ENCODE data around the gene SLC22A7. TPM values are rescaled to one million over a fixed set of nuclear protein-coding genes. Genes with fewer than 3 reads are reported as not detected.

The SLC22A7 gene
- total RNA-seq, 1 donor from 2014 or later = not detected

DNA sequence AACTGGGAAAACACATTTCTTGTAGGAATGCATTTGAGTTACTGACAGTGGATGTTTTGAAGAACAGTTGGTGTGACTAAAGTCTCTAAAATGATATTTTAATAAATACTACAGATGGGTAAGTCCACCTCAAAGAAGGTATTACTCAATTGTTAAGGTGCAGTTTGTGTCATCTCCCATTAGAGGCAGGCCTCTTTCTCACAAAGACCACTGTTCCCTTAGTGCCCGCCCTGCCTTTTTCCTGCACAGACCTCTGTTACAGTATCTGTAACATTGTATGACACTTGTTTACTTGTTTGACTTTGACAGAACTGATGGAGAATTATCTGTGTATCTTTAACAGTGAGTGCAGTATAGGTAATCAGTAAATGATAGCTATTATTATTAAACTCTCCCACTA is 15.8 kb downstream of the SLC22A7 start:
- no peaks in the 10 kb centered on the region for H3K36me3 Mint-ChIP-seq
- no peak overlapping the region for H3K27ac Mint-ChIP-seq
- no peak for DNase-seq (ENCODE audit: low spot score in 2 of 2, unreplicated experiment in 2 of 2)
- H3K4me1 Mint-ChIP-seq = peaks cover 6% of the 10 kb centered on the region
- peaks cover 11% of the 10 kb centered on the region for H3K27me3 Mint-ChIP-seq (ENCODE audit: low read depth)
- TF ChIP-seq, protein P1, sequence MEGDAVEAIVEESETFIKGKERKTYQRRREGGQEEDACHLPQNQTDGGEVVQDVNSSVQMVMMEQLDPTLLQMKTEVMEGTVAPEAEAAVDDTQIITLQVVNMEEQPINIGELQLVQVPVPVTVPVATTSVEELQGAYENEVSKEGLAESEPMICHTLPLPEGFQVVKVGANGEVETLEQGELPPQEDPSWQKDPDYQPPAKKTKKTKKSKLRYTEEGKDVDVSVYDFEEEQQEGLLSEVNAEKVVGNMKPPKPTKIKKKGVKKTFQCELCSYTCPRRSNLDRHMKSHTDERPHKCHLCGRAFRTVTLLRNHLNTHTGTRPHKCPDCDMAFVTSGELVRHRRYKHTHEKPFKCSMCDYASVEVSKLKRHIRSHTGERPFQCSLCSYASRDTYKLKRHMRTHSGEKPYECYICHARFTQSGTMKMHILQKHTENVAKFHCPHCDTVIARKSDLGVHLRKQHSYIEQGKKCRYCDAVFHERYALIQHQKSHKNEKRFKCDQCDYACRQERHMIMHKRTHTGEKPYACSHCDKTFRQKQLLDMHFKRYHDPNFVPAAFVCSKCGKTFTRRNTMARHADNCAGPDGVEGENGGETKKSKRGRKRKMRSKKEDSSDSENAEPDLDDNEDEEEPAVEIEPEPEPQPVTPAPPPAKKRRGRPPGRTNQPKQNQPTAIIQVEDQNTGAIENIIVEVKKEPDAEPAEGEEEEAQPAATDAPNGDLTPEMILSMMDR (IDR thresholded peaks at IDR 0.05; ENCODE audit: unreplicated experiment) = no peak
- H3K4me3 Mint-ChIP-seq = no peak overlapping the region
- H3K9me3 Mint-ChIP-seq = no peaks in the 10 kb centered on the region

DNA sequence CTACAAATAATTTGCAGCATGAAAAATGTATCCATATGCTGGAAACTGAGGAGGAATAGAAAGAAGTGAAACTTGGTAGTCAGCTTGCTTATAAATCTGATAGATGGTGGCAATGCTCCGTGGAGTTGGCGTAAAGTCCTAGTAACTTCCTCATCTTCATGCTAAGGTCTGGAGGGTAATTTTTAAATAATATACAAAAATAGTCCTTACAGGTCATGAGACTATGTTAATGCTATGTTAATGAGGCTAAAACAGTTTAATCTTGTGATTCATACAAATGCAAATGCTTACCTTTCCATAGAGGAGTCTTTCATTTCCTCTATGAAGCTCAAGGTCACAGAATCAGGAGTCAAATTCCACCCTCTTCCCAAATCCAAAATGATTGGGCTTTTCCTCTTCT is 20.0 kb downstream of the SLC22A7 start:
- H3K4me3 Mint-ChIP-seq = no peak overlapping the region
- peaks cover 3% of the 10 kb centered on the region for H3K27me3 Mint-ChIP-seq (ENCODE audit: low read depth)
- H3K36me3 Mint-ChIP-seq = no peaks in the 10 kb centered on the region
- TF ChIP-seq, protein P1 (IDR thresholded peaks at IDR 0.05; ENCODE audit: unreplicated experiment) = no peak
- no peaks in the 10 kb centered on the region for H3K4me1 Mint-ChIP-seq
- H3K9me3 Mint-ChIP-seq = no peaks in the 10 kb centered on the region
- DNase-seq (ENCODE audit: low spot score in 2 of 2, unreplicated experiment in 2 of 2) = no peak
- no peak overlapping the region for H3K27ac Mint-ChIP-seq

DNA sequence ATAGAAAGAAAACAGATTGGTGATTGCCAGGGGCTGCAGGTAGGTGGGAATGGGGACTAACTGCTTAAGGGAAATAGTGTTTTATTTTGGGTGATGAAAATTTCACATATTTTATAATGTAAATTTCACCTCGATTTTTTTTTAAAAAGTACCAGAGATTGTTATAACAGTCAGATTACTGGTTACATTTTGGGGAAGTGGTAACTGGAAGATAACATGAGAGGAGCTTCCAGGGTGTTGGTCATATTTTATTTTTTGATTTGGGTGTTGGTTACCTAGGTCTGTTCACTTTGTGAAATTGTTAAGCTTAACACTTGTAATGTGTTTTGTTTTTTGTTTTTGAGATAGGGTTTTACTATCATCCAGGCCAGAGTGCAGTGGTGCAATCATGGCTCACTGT is 27.8 kb downstream of the SLC22A7 start:
- Mint-ChIP-seq H3K9me3 (peaks cover 6% of the 10 kb centered on the region), H3K27me3 (ENCODE audit: low read depth) (no peaks in the 10 kb centered on the region), H3K4me3 (no peak overlapping the region), H3K27ac (no peak overlapping the region), H3K36me3 (peaks cover 5% of the 10 kb centered on the region), H3K4me1 (no peaks in the 10 kb centered on the region)
- TF ChIP-seq, protein P1 (IDR thresholded peaks at IDR 0.05; ENCODE audit: unreplicated experiment) = no peak
- DNase-seq (ENCODE audit: low spot score in 2 of 2, unreplicated experiment in 2 of 2) = no peak

DNA sequence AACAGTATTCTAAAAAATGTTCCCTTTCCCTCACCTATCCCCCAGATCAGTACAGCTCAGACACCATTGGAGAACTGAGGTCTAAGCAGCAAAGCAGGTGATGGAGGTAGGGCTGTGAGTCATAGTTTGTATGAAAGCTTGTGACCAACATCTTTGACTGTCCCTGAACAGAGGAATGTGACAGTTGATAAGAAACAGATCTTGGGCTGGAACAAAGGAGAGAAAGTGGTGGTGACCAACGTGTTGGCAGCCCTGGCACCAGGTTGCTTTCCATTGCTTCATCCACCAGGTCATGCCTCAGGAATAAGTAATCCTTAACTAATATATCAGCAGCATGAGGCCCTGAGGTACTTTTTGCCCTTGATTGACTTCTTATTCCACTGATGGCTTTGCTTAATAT is 30.5 kb downstream of the SLC22A7 start:
- H3K36me3 Mint-ChIP-seq = peaks cover 5% of the 10 kb centered on the region
- no peaks in the 10 kb centered on the region for H3K4me1 Mint-ChIP-seq
- H3K4me3 Mint-ChIP-seq = no peak overlapping the region

DNA sequence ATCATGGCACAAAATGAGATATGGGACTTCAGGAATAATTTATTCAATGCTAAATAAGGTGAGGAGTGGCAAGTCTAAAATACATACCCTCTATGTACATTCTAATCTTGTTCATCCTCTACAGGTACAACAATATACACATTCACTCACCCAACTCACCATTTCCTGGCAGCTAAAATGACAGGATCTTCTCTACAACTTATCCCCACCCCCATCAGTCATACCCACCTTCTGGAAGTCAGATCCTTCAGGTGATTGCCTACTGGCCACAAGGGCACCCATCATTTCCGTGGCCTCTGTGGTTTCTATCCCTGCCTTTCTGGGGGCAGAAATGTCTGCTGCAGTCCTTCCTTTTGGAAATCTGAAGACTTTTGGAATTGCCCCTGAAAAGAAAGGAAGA is 33.4 kb downstream of the SLC22A7 start:
- no peak for DNase-seq (ENCODE audit: low spot score in 2 of 2, unreplicated experiment in 2 of 2)
- no peaks in the 10 kb centered on the region for H3K36me3 Mint-ChIP-seq
- H3K27ac Mint-ChIP-seq = no peak overlapping the region
- TF ChIP-seq, protein P1 (IDR thresholded peaks at IDR 0.05; ENCODE audit: unreplicated experiment) = no peak
- no peaks in the 10 kb centered on the region for H3K27me3 Mint-ChIP-seq (ENCODE audit: low read depth)
- H3K9me3 Mint-ChIP-seq = no peaks in the 10 kb centered on the region
- peaks cover 6% of the 10 kb centered on the region for H3K4me1 Mint-ChIP-seq
- no peak overlapping the region for H3K4me3 Mint-ChIP-seq

More for the DNA sequence above, 30.5 kb downstream of the SLC22A7 start:
- TF ChIP-seq, protein P1 (IDR thresholded peaks at IDR 0.05; ENCODE audit: unreplicated experiment) = no peak
- no peaks in the 10 kb centered on the region for H3K27me3 Mint-ChIP-seq (ENCODE audit: low read depth)
- no peak overlapping the region for H3K27ac Mint-ChIP-seq
- DNase-seq (ENCODE audit: low spot score in 2 of 2, unreplicated experiment in 2 of 2) = no peak
- H3K9me3 Mint-ChIP-seq = peaks cover 6% of the 10 kb centered on the region

DNA sequence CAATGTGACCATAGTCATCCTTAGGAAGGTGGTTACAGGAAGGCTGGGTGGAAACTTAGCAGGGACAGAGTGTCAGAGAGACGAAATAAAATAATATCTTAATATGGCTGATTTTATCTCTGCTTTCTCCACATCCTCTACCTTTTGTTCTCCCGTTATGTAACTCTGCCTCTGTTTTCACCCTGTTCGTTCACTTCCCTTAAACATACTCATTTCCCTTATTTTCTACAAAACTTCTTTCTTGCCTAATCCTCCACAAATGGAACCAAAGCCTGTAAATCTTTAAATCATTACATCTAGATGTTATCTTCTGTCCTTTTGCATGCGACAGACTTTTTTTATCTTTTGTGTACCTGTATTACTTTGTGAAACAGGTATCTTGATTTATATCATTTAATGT is 33.8 kb downstream of the SLC22A7 start:
- H3K27ac Mint-ChIP-seq = no peak overlapping the region
- peaks cover 6% of the 10 kb centered on the region for H3K4me1 Mint-ChIP-seq
- H3K4me3 Mint-ChIP-seq = no peak overlapping the region
- DNase-seq (ENCODE audit: low spot score in 2 of 2, unreplicated experiment in 2 of 2) = no peak
- H3K36me3 Mint-ChIP-seq = no peaks in the 10 kb centered on the region
- no peaks in the 10 kb centered on the region for H3K9me3 Mint-ChIP-seq
- TF ChIP-seq, protein P1 (IDR thresholded peaks at IDR 0.05; ENCODE audit: unreplicated experiment) = no peak
- no peaks in the 10 kb centered on the region for H3K27me3 Mint-ChIP-seq (ENCODE audit: low read depth)

All from mesothelial cell of epicardium (in vitro differentiated cells).